ENCODE results near the gene DSG3.

The DSG3 gene

GRCh38 chr18:31503011-31503410 lies 55.5 kb downstream of the DSG3 start:
- no peak for TF ChIP-seq REST (IDR thresholded peaks at IDR 0.05; ENCODE audit: insufficient read depth in 1 of 2, low read depth in 2 of 2, low read length in 2 of 2)
- TF ChIP-seq SIN3A (IDR thresholded peaks at IDR 0.05; ENCODE audit: borderline replicate concordance, insufficient read depth, low read length), result no peak
- TF ChIP-seq POLR2AphosphoS5 (IDR thresholded peaks at IDR 0.05; ENCODE audit: low read depth, low read length), result no peak
- no peak for TF ChIP-seq TAF1 (IDR thresholded peaks at IDR 0.05; ENCODE audit: borderline replicate concordance, insufficient read depth, low read length)
- TF ChIP-seq FOXP2 (optimal IDR thresholded peaks at IDR 0.05; ENCODE audit: borderline replicate concordance, extremely low read depth, extremely low read length, insufficient read depth), result no peak

- no peak for TF ChIP-seq REST (IDR thresholded peaks at IDR 0.05; ENCODE audit: insufficient read depth in 1 of 2, low read depth in 2 of 2, low read length in 2 of 2)
- no peak for TF ChIP-seq FOXP2 (optimal IDR thresholded peaks at IDR 0.05; ENCODE audit: borderline replicate concordance, extremely low read depth, extremely low read length, insufficient read depth)
- no peak for TF ChIP-seq POLR2AphosphoS5 (IDR thresholded peaks at IDR 0.05; ENCODE audit: low read depth, low read length)
- no peak for TF ChIP-seq TAF1 (IDR thresholded peaks at IDR 0.05; ENCODE audit: borderline replicate concordance, insufficient read depth, low read length)
- no peak for TF ChIP-seq SIN3A (IDR thresholded peaks at IDR 0.05; ENCODE audit: borderline replicate concordance, insufficient read depth, low read length)
Observed at GRCh38 chr18:31504455-31505147, 57.1 kb downstream of the DSG3 start.

GRCh38 chr18:31505156-31505555 lies 57.6 kb downstream of the DSG3 start:
- TF ChIP-seq SIN3A (IDR thresholded peaks at IDR 0.05; ENCODE audit: borderline replicate concordance, insufficient read depth, low read length) (no peak), FOXP2 (optimal IDR thresholded peaks at IDR 0.05; ENCODE audit: borderline replicate concordance, extremely low read depth, extremely low read length, insufficient read depth) (no peak), REST (IDR thresholded peaks at IDR 0.05; ENCODE audit: insufficient read depth in 1 of 2, low read depth in 2 of 2, low read length in 2 of 2) (no peak), POLR2AphosphoS5 (IDR thresholded peaks at IDR 0.05; ENCODE audit: low read depth, low read length) (no peak), TAF1 (IDR thresholded peaks at IDR 0.05; ENCODE audit: borderline replicate concordance, insufficient read depth, low read length) (no peak)

GRCh38 chr18:31506024-31506742 lies 58.6 kb downstream of the DSG3 start:
- TF ChIP-seq POLR2AphosphoS5 (IDR thresholded peaks at IDR 0.05; ENCODE audit: low read depth, low read length) (no peak), REST (IDR thresholded peaks at IDR 0.05; ENCODE audit: insufficient read depth in 1 of 2, low read depth in 2 of 2, low read length in 2 of 2) (no peak), TAF1 (IDR thresholded peaks at IDR 0.05; ENCODE audit: borderline replicate concordance, insufficient read depth, low read length) (no peak), SIN3A (IDR thresholded peaks at IDR 0.05; ENCODE audit: borderline replicate concordance, insufficient read depth, low read length) (no peak), FOXP2 (optimal IDR thresholded peaks at IDR 0.05; ENCODE audit: borderline replicate concordance, extremely low read depth, extremely low read length, insufficient read depth) (no peak)

All from PFSK-1 (cell line).